OCI-LY3 (cell line): Measurements from ENCODE around the gene CREB3L2.

Source experiments
- CTCF ChIP-seq: fragments of 200-600, 300-600 bp; sonication (generic); IDR thresholded peaks from 2 replicates; pipeline ENCODE4 v1.5.1; 2014; ENCODE audit warnings: antibody characterized with exemption, low read length, low read depth
- EZH2phosphoT487 ChIP-seq: fragments of 200-600 bp; shearing (Covaris generic); IDR thresholded peaks from 2 replicates; pipeline ENCODE4 v1.6.1; 2018; ENCODE audit warnings: antibody characterized with exemption, mixed run types, low read depth

- TF ChIP-seq CTCF (no peak), EZH2phosphoT487 (no peak)
Observed at GRCh38 chr7:138021889-138022288, 20.0 kb upstream of the CREB3L2 start.
